NCI-H1105 (cell line): ENCODE data around the gene CDK3.
A peak's percentile ranks its signal among the peaks of the same experiment; 100 is the strongest.

Experiments
- DNase-seq: peaks from one replicate; lab custom pipeline; 2025; lab: John Stamatoyannopoulos, UW

CDK3 gene

DNA sequence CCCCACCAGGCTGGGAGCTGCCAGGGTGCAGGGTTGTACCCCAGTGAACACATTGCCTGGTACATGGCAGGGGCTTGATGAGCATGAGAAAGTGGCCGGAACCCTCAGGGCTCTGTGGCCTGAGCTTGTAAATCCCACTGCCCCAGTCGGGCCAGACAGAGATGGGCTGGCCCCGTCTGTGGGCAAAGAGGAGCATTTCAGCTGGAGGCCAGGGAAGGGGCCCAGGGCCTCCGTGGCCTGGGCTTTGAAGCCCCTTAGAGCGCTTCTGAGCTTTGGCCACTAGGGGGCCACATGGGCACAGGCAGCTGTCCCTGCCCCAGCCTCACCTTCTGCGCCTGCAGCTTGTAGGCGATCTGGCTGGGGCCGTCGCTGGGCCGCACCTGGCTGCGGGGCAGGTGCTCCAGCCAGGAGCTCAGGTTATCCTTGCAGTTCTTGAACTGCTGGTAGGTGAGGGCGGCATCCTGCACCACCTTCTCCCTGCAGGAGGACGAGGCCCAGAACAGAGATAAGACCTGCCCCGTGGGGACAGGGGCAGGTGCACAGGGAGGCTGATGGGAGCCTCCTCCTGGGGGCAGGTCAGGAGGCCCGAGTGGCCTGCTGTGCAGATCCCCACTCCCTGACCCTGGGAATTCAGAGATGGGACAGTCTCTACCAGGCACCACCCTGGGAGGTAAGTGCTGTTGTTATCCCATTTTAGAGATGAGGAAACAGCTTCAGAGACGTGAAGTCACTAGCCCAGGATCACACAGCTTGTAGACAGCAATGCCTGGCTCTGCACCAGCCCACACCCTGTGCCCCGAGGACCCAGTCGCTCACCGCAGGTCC, 13.7 kb downstream of the CDK3 start:
- peak; percentile 77 for DNase-seq

- DNase-seq, result peak; percentile 72
Measured at GRCh38 chr17:76014925-76015261, 14.2 kb downstream of the CDK3 start.

DNA sequence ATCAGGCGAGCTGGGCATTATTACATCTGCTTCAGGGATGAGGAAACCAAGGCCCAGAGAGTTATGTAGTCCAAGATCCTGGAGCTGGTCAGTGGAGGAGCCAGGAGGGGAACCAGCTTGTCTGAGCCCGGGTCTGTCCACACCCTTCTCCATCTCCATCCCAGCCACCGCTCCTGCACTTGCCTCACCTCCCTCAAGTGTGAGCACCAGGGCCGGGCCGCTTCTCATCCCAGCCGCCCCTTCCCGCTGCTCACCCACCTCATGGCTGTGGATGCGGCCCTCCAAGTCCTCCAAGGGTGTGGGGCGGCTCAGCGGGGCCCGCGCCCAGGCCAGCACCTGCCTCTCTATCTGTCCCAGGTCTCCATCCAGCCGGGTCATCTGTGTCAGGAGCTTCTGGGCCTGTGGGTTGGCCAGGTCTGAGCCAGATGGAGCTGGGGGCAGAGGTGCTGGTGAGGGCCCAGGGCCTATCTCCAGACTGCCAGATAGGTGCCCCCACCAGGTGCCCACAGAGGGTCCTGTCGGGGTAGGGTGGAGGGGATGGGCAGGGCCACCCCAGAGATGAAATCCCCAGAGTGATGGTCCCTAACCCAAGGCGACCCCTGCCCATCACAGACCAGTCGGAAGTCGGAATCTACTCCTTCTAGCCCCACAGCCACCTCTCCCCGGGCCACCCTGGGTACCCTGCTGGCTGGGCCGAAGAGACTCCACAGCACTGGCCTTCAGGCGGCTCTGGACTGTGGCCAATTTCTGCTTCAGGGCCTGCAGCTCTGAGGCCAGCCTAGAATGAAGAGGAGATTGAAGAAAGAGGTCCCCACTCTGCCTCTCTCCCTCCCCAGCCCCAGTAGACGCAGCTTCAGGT, 17.1 kb downstream of the CDK3 start:
- no peak for DNase-seq

DNA sequence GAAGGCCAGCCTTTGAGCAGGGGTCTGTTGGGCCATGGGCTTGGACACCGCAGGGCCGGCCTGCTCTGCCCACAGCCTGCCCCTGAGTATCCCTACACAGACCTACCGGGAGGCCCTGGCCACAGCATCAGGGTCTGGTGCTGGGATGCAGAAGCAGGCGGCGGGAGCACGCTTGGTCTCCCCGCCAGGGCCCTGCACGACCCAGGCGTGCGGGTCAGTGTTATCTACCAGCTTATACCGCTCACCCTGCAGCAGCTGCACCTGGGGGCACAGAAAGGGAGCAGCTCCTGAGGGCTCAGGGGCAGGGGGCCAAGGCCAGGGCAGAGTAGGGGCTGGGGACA, 17.7 kb downstream of the CDK3 start:
- no peak for DNase-seq

DNA sequence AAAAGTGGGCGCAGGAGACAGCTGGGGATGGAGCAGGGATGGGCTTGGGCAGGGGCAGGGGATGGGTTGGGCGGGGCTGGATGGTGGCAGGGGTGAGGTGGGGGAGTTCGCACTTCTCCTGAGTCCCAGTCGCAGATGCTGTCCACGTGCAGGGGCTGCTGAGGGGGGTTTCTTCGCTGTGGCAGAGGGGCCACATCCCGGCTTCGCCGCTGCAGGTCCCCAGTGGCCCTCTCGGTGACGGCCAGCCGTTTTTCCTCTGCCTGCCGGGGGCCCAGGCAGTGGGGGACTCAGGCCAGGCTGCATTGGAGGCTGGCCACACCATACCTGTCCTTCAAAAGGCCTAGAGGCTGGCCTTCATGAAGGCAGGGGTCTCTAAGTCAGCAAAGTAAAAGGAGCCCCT, 18.1 kb downstream of the CDK3 start:
- DNase-seq, result no peak

DNA sequence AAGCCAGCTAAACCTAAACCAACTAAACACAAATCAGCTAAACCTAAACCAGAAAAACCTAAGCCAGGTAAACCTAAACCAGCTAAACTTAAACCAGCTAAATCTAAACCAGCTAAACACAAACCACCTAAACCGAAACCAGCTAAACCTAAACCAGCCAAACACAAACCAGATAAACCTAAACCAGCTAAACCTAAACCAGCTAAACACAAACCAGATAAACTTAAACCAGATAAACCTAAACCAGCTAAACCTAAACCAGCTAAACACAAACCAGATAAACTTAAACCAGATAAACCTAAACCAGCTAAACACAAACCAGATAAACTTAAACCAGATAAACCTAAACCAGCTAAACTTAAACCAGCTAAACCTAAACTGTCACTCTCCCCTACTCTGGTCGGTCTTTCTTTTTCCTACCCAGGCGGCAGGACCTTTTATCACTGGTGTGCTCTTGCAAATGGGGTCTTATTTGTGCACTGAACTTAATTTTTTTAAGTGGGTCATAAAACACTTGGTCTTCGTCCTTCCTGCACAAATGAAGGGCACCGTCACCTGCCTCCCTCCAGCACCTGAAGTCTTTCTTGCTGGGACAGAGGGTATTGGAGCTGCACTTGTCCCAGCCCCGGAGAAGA, 19.3 kb downstream of the CDK3 start:
- DNase-seq, result no peak

- DNase-seq, result no peak
Measured at GRCh38 chr17:76022285-76022684, 21.6 kb downstream of the CDK3 start.

DNA sequence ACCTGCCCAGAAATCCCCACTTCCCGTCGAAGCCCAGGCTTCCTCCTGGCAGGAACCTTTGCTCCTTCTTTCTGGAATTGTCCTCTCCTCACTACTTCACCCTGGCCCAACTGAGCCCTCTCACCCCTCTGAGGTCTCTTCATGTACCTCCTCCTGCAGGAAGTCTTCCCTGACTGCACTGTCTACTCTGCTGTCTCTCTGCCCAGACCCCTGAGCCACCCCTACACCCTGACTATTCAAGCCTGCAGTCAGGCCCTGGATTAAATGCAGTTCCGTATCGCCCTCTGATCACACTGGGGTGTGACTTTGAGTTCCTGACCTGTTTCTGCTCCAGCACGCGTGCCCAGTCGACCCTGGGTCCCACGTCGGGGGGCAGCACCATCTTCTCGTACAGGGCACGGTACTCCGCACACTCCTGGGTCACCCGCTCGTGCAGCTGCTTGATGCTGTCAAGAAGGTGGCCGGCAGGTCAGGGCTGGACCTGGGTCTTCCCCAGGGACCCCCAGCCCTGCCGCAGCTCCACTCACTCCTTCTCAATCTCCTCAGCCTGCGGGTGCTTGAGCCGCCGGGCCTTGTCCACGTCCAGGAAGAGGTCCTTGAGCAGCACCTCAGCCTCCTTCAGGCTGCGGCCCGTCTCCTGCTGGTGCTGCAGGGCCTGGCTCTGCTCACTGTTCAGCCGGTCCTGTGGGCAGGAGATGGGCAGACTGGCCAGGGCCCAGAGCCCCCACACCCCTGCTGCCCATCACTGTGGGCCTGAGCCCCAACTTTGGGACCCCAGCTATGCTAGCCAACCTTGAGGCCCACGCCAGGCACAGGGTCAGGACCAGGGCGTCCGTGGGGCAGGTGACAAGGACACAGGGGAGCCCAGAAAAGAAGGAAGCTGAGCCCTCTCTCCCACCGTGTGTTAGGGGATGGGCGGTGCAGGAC, 22.6 kb downstream of the CDK3 start:
- no peak for DNase-seq

- DNase-seq, result no peak
Measured at GRCh38 chr17:76023900-76024237, 23.2 kb downstream of the CDK3 start.

DNA sequence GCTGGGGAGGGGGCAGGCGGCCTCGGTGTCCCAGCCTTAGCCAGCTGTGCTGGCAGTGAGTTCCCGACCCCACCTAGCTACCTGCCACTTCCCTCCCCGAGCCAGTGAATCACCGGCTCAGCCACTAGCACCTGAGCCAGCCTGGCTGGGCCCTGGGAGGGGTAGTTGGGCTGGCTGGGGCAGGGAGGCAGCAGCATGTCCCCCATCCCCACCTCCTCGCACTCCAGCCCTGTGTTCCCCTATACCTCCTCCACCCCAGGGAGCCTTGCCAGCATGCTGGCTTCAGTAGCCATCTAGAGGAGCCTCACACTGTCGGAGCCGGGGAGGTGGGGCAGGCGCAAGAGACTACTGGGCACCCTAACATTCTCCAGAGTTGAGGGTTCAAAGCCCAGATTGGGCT, 23.7 kb downstream of the CDK3 start:
- no peak for DNase-seq

DNA sequence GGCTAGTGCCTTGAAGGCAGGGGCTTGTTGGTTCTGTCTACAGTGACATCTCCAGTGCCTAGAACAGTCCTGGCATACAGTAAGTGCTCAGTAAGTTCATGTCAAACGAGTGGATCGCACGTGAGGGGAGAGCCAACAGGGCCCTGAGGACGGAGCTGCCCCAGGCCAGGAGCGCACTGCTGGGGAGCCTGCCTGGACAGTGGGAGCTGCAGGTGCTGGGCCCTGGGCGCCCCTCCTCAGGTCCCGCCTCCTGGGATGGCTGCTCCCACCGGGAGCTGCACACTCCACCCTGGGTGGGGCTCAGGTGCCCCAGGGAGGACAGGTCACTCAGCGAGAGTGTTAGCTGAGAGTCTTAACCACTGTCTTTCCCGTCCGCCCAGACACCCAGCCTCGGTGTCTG, 24.6 kb downstream of the CDK3 start:
- DNase-seq, result no peak

DNA sequence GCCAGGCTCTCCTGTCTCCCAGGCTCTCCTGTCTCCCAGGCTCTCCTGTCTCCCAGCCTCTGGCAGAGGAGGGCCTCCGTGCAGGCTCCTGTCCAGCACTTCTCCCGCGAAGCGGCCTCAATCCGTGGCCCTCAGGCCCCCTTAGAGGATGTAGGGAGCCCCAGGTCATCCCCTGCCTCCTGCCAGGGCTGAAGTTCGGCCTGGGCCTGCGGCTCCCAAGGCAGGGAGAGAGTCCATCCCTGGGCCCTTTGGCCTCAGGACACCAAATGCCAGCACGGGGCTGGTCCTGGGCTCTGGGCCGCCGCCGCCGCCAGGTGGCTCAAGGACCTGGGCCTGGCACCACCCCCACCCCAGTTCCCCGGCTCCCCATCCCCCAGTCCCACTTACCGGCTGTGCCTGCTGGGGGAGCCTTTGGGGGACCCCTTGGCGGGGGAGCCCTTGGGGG, 26.1 kb downstream of the CDK3 start:
- DNase-seq, result no peak

DNA sequence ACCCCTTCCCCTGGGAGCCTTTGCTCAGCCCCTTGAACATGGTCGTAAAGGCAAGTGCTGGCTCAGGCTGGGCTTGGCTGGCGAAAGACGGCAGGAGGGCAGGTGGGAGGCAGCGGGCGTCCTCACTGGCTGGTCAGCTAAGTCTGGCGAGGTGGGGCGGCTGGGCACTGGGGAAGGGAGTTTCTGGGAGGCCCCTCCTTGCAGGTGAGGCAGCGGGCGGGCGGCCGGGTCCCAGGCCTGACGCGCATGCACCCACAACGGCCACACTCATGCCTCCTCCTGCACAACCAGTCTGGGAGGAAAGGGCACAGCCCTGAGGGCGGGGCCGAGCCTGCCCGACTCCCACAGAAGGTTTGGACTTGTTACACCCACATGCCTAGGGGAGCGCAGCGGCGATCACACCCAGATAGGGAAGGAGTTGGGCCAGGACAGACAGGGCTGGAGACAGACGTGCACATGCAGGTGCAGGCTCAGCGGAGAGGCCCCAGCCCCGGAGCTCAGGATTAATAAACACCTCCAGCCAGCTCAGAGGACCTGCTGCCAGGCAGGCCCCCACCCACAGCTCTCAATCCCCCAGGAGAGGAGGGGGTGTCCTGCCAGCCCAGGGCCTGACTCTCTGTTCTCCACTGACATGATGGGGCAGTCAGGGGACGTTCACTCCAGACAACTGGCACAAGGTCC, 26.6 kb downstream of the CDK3 start, which contains the start of gene EVPL:
Gene EVPL (minus strand): TSS at position 148 of the 681 bp plus-strand sequence. CDS start 108 bp downstream, at position 40.
- no peak for DNase-seq

DNA sequence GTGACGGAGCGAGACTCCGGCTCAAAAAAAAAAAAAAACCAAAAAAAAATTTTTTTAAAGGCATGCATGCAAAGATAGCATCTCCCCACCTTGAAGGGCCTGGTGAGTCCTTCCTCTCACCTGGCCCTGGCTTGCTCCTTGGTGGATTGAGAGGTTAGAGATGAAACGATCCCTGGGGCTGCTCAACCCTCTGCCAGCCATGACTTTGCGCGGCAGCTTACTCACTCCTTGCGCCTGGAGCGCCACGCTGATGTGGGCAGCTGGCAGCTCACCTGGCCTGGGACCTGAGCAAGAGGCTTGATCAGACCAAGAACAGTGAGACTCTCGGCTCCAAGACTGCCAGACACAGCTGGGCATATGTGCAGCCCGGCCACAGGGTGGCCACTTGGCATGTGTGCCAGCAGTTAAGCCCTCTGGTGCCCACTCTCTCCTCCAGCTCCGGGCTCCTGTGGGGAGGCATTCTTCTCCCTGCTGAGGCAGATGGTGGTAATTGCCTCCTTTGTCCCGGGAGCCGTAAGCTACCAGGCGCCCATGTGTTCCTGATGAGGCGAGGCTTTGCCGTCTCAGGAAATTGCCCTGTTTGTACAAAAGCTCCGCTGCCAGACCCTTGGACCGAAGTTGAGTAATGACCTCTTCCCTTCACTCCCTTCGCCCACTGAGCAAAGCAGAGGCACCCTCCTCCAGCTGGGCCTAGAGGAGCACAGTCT, 31.6 kb downstream of the CDK3 start:
- no peak for DNase-seq

DNA sequence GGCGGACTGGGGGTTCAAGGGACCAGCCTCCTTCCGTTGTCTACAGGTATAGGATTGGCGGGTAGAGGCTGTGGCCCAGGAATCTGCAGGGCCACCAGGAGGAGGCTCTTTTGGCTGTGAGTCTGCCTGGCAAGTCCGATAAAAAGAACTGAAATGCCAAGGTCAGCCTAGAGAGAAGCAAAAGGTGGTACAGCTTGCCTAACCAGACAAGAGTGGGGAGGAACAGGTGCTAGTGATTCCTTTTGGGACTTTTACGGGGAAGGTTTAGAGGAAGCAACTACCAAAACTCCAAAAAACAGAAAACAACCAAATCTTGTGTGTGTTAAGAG, 32.1 kb downstream of the CDK3 start:
- no peak for DNase-seq

DNA sequence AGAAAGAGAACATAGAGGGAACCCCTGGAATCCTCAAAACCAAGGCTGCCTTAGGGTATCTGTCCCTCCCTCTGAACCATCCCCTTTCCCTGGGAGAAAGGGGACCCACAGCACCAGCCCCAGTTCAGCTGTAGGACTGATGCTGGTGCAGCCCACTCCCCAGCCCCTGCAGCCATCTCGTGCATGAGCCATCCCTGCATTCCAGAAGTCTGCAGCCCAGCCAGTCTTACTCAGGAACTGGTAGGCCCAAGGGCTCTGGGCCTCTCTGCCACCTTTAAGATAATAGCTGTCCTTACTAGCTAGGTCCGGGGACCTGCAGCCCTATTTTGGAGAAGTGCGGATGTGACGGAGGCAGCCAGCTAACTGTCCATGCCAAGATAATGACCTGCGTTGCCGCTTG, 32.5 kb downstream of the CDK3 start:
- DNase-seq, result no peak

- DNase-seq, result no peak
Measured at GRCh38 chr17:76034428-76035350, 34.0 kb downstream of the CDK3 start.

DNA sequence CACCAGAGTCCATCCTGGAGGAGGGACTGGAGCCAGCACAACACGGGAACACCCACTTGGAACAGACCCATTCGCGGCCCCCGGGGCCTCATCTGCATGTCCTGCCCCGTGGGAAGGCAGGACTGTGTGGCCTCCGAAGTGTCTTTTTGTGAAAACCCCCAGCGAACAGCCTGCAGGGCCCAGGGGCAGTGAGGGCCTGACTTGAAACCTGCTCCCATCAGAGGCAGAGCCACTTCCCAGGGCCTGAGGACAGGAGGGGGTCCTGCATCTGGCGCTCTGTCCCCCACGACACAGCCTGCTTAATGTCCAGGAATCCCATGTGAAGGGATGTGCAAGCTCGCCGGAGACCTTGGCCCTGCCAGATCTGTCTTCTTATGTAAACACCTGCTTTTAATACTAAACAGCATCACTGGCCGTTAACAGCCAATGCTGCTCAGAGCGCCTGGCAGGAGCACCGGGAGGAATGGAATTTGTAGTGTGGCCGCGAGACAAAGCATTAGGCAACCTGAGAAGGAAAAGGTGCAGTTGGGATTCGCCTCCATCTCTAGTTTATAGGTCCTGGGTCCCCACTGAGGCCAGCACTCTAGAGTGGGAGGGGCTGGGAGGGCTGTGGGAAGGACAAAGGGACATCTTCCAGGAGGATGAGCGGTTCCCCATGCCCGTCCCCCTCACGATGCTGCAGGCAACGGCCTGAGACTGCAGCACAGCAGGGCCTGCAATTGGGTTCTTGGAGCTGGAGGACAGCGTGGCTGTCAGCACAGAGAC, 36.0 kb downstream of the CDK3 start:
- no peak for DNase-seq

GRCh38 chr17:76038050-76038449, 37.4 kb downstream of the CDK3 start:
- DNase-seq, result no peak
